Endothelial cell (in vitro differentiated cells): ENCODE data around the gene TJAP1. TPM values are rescaled to one million over a fixed set of nuclear protein-coding genes. Genes with fewer than 3 reads are reported as not detected.
A peak's percentile ranks its signal among the peaks of the same experiment; 100 is the strongest.

Source experiments
- DNase-seq: peaks from one replicate; pipeline ENCODE4 v3.0.0; 2021; ENCODE audit warnings: low spot score
- H3K27ac Mint-ChIP-seq: one replicate; pipeline ENCODE4 v1.8.0; 2021; ENCODE audit warnings: mixed read lengths, inconsistent platforms; ENCODE audit not compliant: unreplicated experiment
- H3K27me3 Mint-ChIP-seq: one replicate; pipeline ENCODE4 v1.8.0; 2021; ENCODE audit warnings: mild to moderate bottlenecking, moderate library complexity, mixed read lengths, inconsistent platforms; ENCODE audit not compliant: unreplicated experiment
- H3K36me3 Mint-ChIP-seq: one replicate; pipeline ENCODE4 v1.8.0; 2021; ENCODE audit warnings: mild to moderate bottlenecking, low read depth, mixed read lengths, inconsistent platforms; ENCODE audit not compliant: unreplicated experiment
- H3K4me1 Mint-ChIP-seq: one replicate; pipeline ENCODE4 v1.8.0; 2021; ENCODE audit warnings: mild to moderate bottlenecking, mixed read lengths, inconsistent platforms; ENCODE audit not compliant: unreplicated experiment
- H3K4me3 Mint-ChIP-seq: one replicate; pipeline ENCODE4 v1.8.0; 2021; ENCODE audit warnings: mild to moderate bottlenecking, mixed read lengths, inconsistent platforms; ENCODE audit not compliant: unreplicated experiment
- H3K9me3 Mint-ChIP-seq: one replicate; pipeline ENCODE4 v1.8.0; 2021; ENCODE audit warnings: mixed read lengths, inconsistent platforms; ENCODE audit not compliant: unreplicated experiment
- total RNA-seq: library from RNA; stranded (reverse); fragmentation: NEBNext Ultra II Directional; extraction: Animal tissue kit (Norgen Biotek cat#: 25700); gene quantifications from one replicate; pipeline ENCODE4 v1.2.1, GENCODE V29; 2021; ENCODE audit not compliant: unreplicated experiment
- TF ChIP-seq, protein P1 (sequence below): fragments of 200-600 bp; sonication (generic); IDR thresholded peaks from one replicate; pipeline ENCODE4 v1.5.0; 2021; ENCODE audit warnings: antibody characterized with exemption; ENCODE audit not compliant: unreplicated experiment

The TJAP1 gene
- total RNA-seq, 1 donor from 2014 or later: 41.8 TPM

GRCh38 chr6:43451939-43452338 is 25.4 kb upstream of the TJAP1 start:
- Mint-ChIP-seq H3K27me3 (peaks cover 9% of the 10 kb centered on the region), H3K36me3 (peaks cover 44% of the 10 kb centered on the region), H3K4me1 (peaks cover 11% of the 10 kb centered on the region), H3K4me3 (no peak overlapping the region), H3K9me3 (no peaks in the 10 kb centered on the region), H3K27ac (no peak overlapping the region)
- TF ChIP-seq, protein P1, sequence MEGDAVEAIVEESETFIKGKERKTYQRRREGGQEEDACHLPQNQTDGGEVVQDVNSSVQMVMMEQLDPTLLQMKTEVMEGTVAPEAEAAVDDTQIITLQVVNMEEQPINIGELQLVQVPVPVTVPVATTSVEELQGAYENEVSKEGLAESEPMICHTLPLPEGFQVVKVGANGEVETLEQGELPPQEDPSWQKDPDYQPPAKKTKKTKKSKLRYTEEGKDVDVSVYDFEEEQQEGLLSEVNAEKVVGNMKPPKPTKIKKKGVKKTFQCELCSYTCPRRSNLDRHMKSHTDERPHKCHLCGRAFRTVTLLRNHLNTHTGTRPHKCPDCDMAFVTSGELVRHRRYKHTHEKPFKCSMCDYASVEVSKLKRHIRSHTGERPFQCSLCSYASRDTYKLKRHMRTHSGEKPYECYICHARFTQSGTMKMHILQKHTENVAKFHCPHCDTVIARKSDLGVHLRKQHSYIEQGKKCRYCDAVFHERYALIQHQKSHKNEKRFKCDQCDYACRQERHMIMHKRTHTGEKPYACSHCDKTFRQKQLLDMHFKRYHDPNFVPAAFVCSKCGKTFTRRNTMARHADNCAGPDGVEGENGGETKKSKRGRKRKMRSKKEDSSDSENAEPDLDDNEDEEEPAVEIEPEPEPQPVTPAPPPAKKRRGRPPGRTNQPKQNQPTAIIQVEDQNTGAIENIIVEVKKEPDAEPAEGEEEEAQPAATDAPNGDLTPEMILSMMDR: no peak
- DNase-seq: no peak

DNA sequence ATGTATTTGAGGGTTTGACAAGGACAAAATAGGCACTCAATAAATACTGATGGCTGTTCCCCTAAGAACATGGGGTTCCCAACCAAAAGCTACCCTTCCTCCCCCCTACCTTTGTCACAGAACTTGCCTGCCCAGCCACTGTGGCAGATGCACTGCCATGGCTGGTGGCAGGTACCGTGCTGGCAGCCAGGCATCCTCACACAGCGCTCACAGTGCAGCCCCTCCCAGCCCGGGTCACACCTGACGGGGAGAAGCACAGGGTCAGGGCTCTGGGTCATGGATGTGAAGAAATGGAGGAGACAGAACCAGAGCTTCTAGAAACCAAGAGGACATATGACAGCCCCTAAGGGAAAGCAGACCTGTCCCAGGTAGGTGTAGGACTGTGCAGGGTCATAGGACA is 24.5 kb upstream of the TJAP1 start:
- TF ChIP-seq, protein P1: no peak
- Mint-ChIP-seq H3K36me3 (peaks cover 36% of the 10 kb centered on the region), H3K9me3 (no peaks in the 10 kb centered on the region), H3K4me1 (peaks cover 9% of the 10 kb centered on the region), H3K27ac (no peak overlapping the region), H3K4me3 (no peak overlapping the region), H3K27me3 (peaks cover 11% of the 10 kb centered on the region)
- no peak for DNase-seq

DNA sequence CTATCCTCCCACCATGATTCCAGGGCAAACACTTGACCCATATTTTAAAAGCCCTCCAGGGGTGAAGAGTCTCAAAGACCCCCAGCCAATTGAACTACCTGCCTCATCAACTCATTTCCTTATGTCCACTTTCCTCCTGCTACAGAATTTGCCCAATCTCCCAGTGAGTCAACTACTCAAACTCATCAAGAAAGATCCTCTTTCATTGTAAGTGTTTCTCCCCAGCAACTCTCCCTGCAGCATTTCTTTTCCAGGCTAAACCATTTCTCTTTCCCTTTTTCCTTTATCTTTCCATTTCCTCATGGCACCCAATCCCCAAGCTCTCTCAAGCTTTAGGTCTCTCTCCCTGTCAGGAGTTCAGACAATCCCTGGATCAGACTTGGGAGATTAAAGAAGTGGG is 23.5 kb upstream of the TJAP1 start:
- TF ChIP-seq, protein P1: no peak
- Mint-ChIP-seq H3K4me1 (peaks cover 9% of the 10 kb centered on the region), H3K9me3 (no peaks in the 10 kb centered on the region), H3K4me3 (peak overlapping the region; percentile 13), H3K27me3 (peaks cover 11% of the 10 kb centered on the region), H3K36me3 (peaks cover 27% of the 10 kb centered on the region), H3K27ac (no peak overlapping the region)
- DNase-seq: no peak

GRCh38 chr6:43454290-43454695 is 23.1 kb upstream of the TJAP1 start:
- TF ChIP-seq, protein P1: peak; percentile 96
- Mint-ChIP-seq H3K27me3 (peaks cover 9% of the 10 kb centered on the region), H3K9me3 (no peaks in the 10 kb centered on the region), H3K36me3 (peaks cover 25% of the 10 kb centered on the region), H3K27ac (no peak overlapping the region), H3K4me1 (peaks cover 9% of the 10 kb centered on the region), H3K4me3 (peak overlapping the region; percentile 13)
- DNase-seq: no peak

DNA sequence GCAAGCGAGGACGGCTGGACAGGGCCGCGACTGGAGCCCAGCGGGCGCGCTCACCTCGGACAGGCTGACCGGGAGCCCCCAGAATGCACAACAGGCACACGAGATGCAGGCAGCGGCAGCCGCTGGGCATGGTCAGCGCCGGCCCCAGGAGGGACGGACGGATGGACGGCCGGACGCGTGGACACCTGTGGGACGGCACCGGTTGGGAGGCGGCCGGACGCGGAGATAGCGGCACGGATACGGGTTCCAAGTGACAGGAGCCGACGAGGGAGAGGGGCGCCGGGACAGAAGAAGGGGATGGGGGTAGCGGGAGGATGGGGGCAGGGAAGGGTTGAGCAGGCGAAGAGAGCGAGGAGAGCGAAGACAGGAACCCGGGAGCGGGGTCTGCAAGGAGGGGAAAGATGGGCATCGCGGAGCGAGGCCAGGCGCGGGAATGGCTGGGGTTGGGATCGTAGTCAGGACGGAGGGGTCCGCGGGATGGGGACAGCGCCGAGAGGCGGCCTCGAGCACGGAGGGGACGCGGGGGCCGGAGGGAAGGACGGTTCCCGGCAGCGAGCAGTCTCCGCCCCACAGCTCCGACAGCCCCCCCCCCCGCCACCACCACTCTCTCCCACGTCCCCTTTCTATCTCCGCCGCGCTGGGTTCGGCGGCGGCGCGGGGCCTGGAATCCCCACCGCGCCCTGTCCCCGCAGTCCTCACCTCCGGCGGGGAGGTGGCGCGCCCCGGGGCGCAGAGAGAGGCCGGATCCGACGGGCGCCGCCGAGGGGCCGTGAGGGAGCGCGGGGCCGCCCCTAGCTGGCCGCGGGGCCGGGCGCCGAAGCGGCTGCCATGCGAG is 22.5 kb upstream of the TJAP1 start:
- Mint-ChIP-seq H3K36me3 (peaks cover 24% of the 10 kb centered on the region), H3K27ac (no peak overlapping the region), H3K4me1 (peaks cover 9% of the 10 kb centered on the region), H3K27me3 (peaks cover 9% of the 10 kb centered on the region), H3K9me3 (no peaks in the 10 kb centered on the region), H3K4me3 (peak overlapping the region; percentile 73)
- TF ChIP-seq, protein P1: peak; percentile 35
- DNase-seq: peak; percentile 94
